ENCODE measurements around the gene OTOG.

The OTOG gene

DNA sequence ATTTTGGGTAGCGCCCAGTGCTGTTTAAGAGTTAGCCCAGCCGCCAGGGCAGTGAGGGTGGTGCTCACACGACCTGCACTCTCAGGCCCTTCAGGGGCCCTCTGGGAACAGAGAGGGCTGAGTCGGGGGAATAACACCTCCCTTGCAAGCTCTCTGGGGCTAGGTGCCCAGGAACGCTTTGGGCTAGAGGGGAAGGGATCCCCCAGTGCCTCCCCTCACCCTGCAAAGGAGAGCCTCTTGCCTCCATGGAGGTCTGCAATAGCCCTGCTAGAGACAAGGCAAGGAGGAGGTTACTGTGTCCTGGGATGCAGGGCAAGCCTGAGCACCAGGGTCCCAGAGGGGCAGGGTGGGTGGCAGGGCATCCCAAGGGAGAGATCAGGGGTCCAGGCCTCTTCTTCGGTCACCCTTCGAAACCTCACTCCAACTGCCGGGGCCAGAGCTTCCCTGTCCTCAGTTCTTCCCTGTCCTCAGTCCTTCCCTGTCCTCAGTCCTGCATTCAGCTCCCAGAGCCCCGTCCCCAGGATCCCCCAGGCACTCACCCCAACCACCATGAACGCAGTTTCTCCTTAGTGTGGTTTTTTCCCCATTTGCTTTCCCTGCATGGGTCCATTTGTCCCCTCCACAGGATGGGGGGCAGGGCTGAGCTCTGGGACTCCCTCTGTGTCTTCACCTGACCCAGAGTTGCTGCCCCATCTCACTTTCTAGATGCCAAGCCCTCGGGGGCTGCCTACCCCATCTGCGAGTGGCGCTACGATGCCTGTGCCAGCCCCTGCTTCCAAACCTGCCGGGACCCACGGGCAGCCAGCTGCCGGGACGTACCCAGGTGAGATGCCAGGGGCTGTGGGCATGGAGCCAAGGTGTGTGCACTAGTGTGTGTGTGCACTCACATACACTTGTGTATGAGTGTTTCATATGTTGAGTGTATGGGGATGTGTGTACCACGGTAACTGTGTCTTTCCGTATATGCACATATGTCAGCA, 60.8 kb downstream of the OTOG start:
- POLR2A ChIA-PET = no interaction called here
- CTCF ChIA-PET = interaction anchor here (1.2 kb wide), 1 partner anchor 9 kb away, joined by 4 read pairs; no protein-coding TSS in a partner anchor
- TF ChIP-seq, protein P1, sequence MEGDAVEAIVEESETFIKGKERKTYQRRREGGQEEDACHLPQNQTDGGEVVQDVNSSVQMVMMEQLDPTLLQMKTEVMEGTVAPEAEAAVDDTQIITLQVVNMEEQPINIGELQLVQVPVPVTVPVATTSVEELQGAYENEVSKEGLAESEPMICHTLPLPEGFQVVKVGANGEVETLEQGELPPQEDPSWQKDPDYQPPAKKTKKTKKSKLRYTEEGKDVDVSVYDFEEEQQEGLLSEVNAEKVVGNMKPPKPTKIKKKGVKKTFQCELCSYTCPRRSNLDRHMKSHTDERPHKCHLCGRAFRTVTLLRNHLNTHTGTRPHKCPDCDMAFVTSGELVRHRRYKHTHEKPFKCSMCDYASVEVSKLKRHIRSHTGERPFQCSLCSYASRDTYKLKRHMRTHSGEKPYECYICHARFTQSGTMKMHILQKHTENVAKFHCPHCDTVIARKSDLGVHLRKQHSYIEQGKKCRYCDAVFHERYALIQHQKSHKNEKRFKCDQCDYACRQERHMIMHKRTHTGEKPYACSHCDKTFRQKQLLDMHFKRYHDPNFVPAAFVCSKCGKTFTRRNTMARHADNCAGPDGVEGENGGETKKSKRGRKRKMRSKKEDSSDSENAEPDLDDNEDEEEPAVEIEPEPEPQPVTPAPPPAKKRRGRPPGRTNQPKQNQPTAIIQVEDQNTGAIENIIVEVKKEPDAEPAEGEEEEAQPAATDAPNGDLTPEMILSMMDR (IDR thresholded peaks at IDR 0.05; ENCODE audit: control extremely low read depth, extremely low read depth, low read depth, missing control alignments) = no peak
- no peak for DNase-seq (ENCODE audit: extremely low spot score)

- DNase-seq (ENCODE audit: extremely low spot score) = no peak
- TF ChIP-seq, protein P1 (IDR thresholded peaks at IDR 0.05; ENCODE audit: control extremely low read depth, extremely low read depth, low read depth, missing control alignments) = no peak
- POLR2A ChIA-PET = no interaction called here
- CTCF ChIA-PET = interaction anchor here (1.2 kb wide), 1 partner anchor 10 kb away, joined by 4 read pairs; no protein-coding TSS in a partner anchor
Measured at GRCh38 chr11:17608821-17609220, 61.8 kb downstream of the OTOG start.

- TF ChIP-seq, protein P1 (IDR thresholded peaks at IDR 0.05; ENCODE audit: control extremely low read depth, extremely low read depth, low read depth, missing control alignments) = no peak
- POLR2A ChIA-PET = no interaction called here
- no peak for DNase-seq (ENCODE audit: extremely low spot score)
- CTCF ChIA-PET = no interaction called here
Measured at GRCh38 chr11:17609291-17610084, 62.4 kb downstream of the OTOG start.

GRCh38 chr11:17610085-17610894, 63.2 kb downstream of the OTOG start:
- peak; percentile 8 for DNase-seq (ENCODE audit: extremely low spot score)
- CTCF ChIA-PET = no interaction called here
- POLR2A ChIA-PET = no interaction called here
- TF ChIP-seq, protein P1 (IDR thresholded peaks at IDR 0.05; ENCODE audit: control extremely low read depth, extremely low read depth, low read depth, missing control alignments) = no peak

GRCh38 chr11:17611049-17611448, 64.0 kb downstream of the OTOG start:
- TF ChIP-seq, protein P1 (IDR thresholded peaks at IDR 0.05; ENCODE audit: control extremely low read depth, extremely low read depth, low read depth, missing control alignments) = no peak
- CTCF ChIA-PET = no interaction called here
- DNase-seq (ENCODE audit: extremely low spot score) = peak; percentile 6
- POLR2A ChIA-PET = no interaction called here

All from GM10248 (cell line).